ENCODE results near the gene IQSEC3.
A peak's percentile ranks its signal among the peaks of the same experiment; 100 is the strongest.

The IQSEC3 gene

DNA sequence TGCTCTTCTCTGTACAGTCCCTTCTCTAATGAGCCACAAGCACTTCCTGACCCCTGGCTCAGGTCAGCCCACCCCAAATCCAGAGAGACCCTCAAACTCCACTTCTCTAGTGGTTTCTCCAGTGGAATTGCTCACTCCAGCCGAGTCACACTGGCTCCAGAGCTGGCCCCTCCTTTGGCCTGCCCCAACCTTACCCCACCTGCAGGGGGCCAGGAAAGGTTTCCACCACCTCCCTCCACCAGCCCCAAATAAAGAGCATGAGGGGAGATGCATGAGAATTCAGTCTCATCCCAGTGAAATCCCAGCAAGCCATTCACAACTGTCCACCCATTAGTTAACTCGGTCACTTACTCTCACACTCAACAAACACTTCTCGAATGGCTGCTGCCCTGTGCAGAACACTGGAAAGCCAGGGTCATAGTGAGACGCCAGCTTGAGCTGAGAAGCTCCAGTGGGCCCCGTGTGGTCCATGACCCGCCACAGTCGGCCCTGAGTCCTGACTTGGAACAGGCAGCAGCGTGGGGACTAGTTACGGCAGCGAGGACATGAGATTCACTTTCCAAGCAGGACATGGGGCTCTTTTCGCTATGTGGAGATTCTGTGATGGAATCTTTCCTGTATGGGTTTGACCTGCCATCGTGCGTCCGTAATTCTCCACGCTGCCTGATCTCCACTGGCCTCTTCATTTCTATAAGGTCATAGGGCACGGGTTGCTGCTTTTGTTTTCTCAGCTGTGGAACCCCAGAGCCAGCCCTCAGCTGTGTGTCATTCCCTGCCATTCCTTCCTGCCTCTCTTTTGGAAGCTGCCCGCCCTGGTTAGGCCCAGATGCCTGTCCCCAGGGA lies 103.2 kb downstream of the IQSEC3 start:
- Histone ChIP-seq H3K27ac (ENCODE audit: low read depth, low read length) (no peak overlapping the region), H3K27me3 (ENCODE audit: insufficient read depth, low read length) (no peaks in the 10 kb centered on the region), H3K4me3 (ENCODE audit: low read length) (no peak overlapping the region), H3K36me3 (ENCODE audit: insufficient read depth, low read length) (no peaks in the 10 kb centered on the region), H3K9ac (ENCODE audit: low read depth, low read length) (no peak overlapping the region), H3K4me1 (ENCODE audit: insufficient read depth, low read length) (peaks cover 34% of the 10 kb centered on the region), H3K9me3 (ENCODE audit: insufficient read depth, low read depth, low read length) (no peaks in the 10 kb centered on the region)
- 77% methylated on average over 17 of the region's 17 CpGs for WGBS

DNA sequence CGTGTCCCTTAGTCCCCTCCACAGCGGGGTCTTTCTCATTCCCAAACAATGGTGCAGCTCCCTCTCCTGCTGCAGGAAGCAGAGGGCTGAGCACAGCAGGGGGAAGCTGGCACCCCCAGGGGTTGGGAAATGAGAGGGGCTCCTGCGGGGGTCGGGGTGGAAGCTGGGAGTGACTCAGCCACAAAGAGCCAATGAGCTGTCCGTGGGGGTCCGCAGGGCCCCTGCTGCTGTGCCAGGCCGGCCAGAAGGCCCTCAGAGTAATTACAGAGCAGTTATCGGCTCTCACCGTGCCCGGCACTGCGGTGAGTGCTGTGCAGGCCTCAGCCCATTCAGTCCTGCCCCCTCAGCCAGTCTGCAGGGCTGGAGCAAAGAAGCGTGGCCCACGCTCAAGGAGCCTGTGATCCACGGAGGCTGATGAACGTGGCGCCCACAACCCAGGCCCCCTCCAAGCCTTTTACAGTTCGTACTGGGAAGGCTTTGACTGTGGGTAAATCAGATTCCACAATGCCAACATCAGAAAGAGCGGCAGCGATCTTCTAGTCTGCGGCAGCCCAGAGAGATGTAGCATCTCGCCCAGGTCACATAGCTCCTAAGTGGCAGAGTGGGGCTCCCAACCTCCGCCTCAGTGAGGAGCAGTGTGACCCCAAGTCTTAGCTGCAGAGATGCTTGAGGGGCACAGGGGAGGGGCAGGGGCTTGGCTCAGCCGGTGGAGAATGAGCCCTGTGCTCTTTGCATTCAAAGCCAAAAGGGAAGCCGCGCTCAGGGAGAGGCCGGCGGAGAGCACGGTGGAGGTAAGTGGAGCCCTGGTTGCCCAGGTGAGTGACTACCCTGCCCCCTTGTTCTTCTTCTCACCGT lies 104.0 kb downstream of the IQSEC3 start:
- peaks cover 34% of the 10 kb centered on the region for H3K4me1 ChIP-seq (ENCODE audit: insufficient read depth, low read length)
- H3K4me3 ChIP-seq (ENCODE audit: low read length) = no peak overlapping the region
- H3K36me3 ChIP-seq (ENCODE audit: insufficient read depth, low read length) = no peaks in the 10 kb centered on the region
- no peak overlapping the region for H3K9ac ChIP-seq (ENCODE audit: low read depth, low read length)
- H3K9me3 ChIP-seq (ENCODE audit: insufficient read depth, low read depth, low read length) = no peaks in the 10 kb centered on the region
- H3K27ac ChIP-seq (ENCODE audit: low read depth, low read length) = peak overlapping the region; percentile 17; the same call in 1 of the 2 replicates
- H3K27me3 ChIP-seq (ENCODE audit: insufficient read depth, low read length) = no peaks in the 10 kb centered on the region
- 57% methylated on average over 29 of the region's 29 CpGs for WGBS

DNA sequence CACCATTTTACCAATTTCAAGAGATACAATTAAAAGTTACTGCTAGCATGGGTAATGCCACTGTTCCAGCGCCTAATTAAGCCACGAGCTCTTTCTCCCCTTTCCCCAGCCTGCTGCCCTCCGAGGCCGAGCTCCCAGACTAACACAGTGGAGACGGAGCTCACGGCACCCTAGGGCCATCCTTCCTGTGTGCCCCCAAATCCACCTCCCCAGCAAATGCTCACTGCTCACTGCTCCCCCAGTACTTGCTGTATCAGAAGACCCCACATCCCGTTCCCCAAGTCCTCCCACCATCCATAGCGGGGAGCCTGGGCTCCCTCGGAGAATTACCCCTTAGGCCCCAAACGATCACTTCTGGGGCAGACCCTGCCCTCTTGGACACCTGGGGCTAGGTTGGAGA lies 104.7 kb downstream of the IQSEC3 start:
- H3K4me1 ChIP-seq (ENCODE audit: insufficient read depth, low read length) = peaks cover 34% of the 10 kb centered on the region
- H3K9me3 ChIP-seq (ENCODE audit: insufficient read depth, low read depth, low read length) = no peaks in the 10 kb centered on the region
- no peak overlapping the region for H3K4me3 ChIP-seq (ENCODE audit: low read length)
- no peak overlapping the region for H3K27ac ChIP-seq (ENCODE audit: low read depth, low read length)
- no peak overlapping the region for H3K9ac ChIP-seq (ENCODE audit: low read depth, low read length)
- WGBS = 89% methylated on average over 10 of the region's 10 CpGs
- no peaks in the 10 kb centered on the region for H3K36me3 ChIP-seq (ENCODE audit: insufficient read depth, low read length)
- H3K27me3 ChIP-seq (ENCODE audit: insufficient read depth, low read length) = no peaks in the 10 kb centered on the region

DNA sequence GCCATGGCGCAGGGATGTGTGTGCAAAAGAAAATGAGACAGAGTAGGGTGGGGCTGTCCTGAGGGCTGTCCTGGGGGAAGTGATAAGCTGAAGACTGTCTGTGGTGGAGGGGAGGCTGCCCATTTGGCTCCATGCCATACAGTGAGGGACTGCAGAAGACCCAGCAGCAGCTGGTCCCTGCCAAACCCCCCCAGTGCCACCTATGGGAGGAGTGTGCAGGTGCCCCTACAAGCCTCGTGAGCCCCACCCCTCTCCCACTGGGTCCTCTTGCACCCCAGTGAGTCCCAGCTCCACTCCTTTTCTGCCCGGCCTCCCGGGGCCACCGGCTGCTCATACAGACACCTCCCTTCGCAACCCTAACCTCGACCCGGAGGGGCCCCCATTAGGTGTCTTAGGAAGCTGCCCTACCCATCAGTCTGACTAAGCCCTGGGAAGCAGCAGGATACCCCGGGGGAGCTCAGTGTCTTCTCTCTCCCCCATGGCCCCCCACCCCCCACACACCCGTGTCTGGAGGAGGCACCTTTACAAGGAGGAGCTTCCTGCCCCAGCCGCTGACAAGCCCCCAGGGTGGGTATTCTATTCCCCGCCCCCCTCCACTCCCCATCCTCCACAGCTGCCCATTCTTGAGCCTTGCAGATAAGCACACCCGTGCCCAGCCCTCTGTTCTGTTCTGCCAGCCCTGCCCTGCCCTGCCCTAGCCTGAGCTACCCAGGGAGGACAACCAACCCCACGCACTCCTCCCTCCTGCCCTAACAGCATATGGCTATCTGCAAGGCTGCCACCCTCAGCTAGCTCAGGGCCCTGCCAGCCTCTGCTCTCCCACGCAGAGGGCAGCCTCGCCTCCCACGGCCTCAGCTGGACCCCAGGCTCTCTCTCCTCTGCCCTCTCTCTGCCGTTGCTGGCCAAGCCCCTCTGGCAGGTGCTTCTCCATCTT lies 105.4 kb downstream of the IQSEC3 start:
- WGBS = 74% methylated on average over 18 of the region's 18 CpGs
- Histone ChIP-seq H3K4me1 (ENCODE audit: insufficient read depth, low read length) (peaks cover 34% of the 10 kb centered on the region), H3K27ac (ENCODE audit: low read depth, low read length) (no peak overlapping the region), H3K9me3 (ENCODE audit: insufficient read depth, low read depth, low read length) (no peaks in the 10 kb centered on the region), H3K36me3 (ENCODE audit: insufficient read depth, low read length) (no peaks in the 10 kb centered on the region), H3K9ac (ENCODE audit: low read depth, low read length) (no peak overlapping the region), H3K4me3 (ENCODE audit: low read length) (no peak overlapping the region), H3K27me3 (ENCODE audit: insufficient read depth, low read length) (no peaks in the 10 kb centered on the region)

DNA sequence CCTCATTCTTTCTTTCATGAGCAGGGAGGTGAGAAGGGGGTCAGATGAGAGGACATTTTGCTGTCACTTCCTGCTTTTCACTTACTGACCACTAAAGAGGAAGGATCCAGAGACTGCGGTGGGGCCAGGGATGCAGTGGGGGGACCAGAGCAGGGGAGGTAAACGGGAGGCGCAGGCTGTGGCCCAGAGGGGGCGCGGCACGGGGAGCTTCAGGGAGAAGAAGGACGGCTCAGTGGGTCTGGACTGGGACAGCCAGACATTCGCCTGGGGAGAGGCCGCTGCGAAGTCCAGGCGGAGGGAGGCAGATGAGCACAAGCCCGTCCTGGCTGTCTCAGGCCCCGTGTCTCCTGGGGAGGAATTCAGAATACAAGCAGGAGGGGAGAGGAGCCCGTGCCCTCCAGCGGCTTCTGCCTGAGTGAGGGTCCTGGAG lies 106.2 kb downstream of the IQSEC3 start:
- Histone ChIP-seq H3K4me3 (ENCODE audit: low read length) (no peak overlapping the region), H3K9me3 (ENCODE audit: insufficient read depth, low read depth, low read length) (no peaks in the 10 kb centered on the region), H3K9ac (ENCODE audit: low read depth, low read length) (no peak overlapping the region), H3K27me3 (ENCODE audit: insufficient read depth, low read length) (no peaks in the 10 kb centered on the region), H3K4me1 (ENCODE audit: insufficient read depth, low read length) (peaks cover 27% of the 10 kb centered on the region), H3K36me3 (ENCODE audit: insufficient read depth, low read length) (no peaks in the 10 kb centered on the region), H3K27ac (ENCODE audit: low read depth, low read length) (no peak overlapping the region)
- 86% methylated on average over 15 of the region's 15 CpGs for WGBS

DNA sequence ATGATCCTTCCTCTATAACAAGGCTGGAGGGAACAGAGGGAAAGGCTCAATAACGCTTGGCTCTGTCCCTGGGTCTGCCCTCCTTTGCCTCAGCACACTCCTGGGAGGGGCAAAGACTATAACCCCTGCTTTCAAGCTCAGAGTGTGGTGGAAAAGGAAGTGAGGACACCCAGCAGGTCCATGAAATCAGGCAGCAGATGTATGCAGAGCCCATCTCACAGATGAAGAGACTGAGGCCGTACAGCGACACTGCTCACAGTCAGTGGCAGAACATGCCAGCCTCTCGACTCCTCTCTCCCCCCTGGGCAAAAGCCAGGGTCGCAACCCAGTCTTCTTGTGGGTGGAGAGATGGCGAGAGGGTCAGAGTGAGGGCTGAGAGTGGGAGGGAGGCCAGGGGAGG lies 107.6 kb downstream of the IQSEC3 start:
- Histone ChIP-seq H3K4me3 (ENCODE audit: low read length) (no peak overlapping the region), H3K4me1 (ENCODE audit: insufficient read depth, low read length) (peaks cover 18% of the 10 kb centered on the region), H3K9me3 (ENCODE audit: insufficient read depth, low read depth, low read length) (no peaks in the 10 kb centered on the region), H3K27ac (ENCODE audit: low read depth, low read length) (no peak overlapping the region), H3K36me3 (ENCODE audit: insufficient read depth, low read length) (no peaks in the 10 kb centered on the region), H3K27me3 (ENCODE audit: insufficient read depth, low read length) (no peaks in the 10 kb centered on the region), H3K9ac (ENCODE audit: low read depth, low read length) (no peak overlapping the region)
- WGBS = 76% methylated on average over 6 of the region's 6 CpGs

- Histone ChIP-seq H3K27ac (ENCODE audit: low read depth, low read length) (no peak overlapping the region), H3K4me3 (ENCODE audit: low read length) (no peak overlapping the region), H3K36me3 (ENCODE audit: insufficient read depth, low read length) (no peaks in the 10 kb centered on the region), H3K4me1 (ENCODE audit: insufficient read depth, low read length) (peaks cover 14% of the 10 kb centered on the region), H3K9ac (ENCODE audit: low read depth, low read length) (no peak overlapping the region), H3K9me3 (ENCODE audit: insufficient read depth, low read depth, low read length) (no peaks in the 10 kb centered on the region), H3K27me3 (ENCODE audit: insufficient read depth, low read length) (no peaks in the 10 kb centered on the region)
- WGBS = 83% methylated on average over 22 of the region's 23 CpGs
These were observed 108.0 kb downstream of the IQSEC3 start for GRCh38 chr12:174596-174995.

DNA sequence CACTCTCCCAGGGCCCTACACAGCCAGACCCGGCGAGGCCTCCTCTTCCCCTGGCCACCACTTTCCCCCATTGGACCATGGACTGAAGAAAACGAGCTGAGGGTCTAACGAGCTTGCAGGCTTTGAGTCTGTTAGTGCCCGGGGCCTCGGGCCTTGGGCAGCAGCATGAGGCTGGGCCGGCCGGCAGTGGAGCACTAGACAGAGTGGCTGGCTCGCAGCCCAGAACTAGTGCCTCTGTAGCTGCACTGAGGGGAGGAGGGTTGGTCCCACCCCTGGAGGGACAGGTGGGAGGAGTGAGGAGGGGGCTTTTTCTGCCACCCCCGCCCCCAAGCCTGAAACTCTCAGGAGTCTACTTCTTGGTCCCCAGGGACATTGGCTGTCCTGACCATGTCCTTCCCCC lies 108.7 kb downstream of the IQSEC3 start:
- Histone ChIP-seq H3K27me3 (ENCODE audit: insufficient read depth, low read length) (no peaks in the 10 kb centered on the region), H3K4me3 (ENCODE audit: low read length) (no peak overlapping the region), H3K36me3 (ENCODE audit: insufficient read depth, low read length) (no peaks in the 10 kb centered on the region), H3K9me3 (ENCODE audit: insufficient read depth, low read depth, low read length) (no peaks in the 10 kb centered on the region), H3K4me1 (ENCODE audit: insufficient read depth, low read length) (peaks cover 10% of the 10 kb centered on the region), H3K27ac (ENCODE audit: low read depth, low read length) (no peak overlapping the region), H3K9ac (ENCODE audit: low read depth, low read length) (no peak overlapping the region)
- 89% methylated on average over 10 of the region's 10 CpGs for WGBS

DNA sequence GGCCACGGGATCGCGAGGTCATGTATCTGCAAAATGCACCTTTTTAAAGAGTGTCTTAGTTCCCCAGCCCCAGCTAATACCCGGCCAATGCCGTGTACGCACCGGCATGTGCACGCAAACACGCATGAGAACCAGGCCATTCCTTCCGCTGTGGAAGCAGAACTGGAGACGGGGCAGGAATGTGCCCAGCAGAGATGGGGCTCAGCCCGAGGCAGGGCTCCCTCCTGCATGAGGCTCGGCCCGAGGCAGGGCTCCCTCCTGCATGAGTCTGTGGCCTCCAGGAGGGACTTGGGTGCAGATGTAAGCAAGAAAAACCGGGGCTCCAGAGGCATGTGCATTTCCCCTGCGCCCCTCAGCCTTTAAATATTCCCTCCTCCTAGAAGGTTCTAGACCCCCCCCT lies 109.2 kb downstream of the IQSEC3 start:
- H3K4me1 ChIP-seq (ENCODE audit: insufficient read depth, low read length) = peaks cover 5% of the 10 kb centered on the region
- no peaks in the 10 kb centered on the region for H3K9me3 ChIP-seq (ENCODE audit: insufficient read depth, low read depth, low read length)
- H3K27me3 ChIP-seq (ENCODE audit: insufficient read depth, low read length) = no peaks in the 10 kb centered on the region
- WGBS = 80% methylated on average over 16 of the region's 16 CpGs
- H3K27ac ChIP-seq (ENCODE audit: low read depth, low read length) = no peak overlapping the region
- no peak overlapping the region for H3K4me3 ChIP-seq (ENCODE audit: low read length)
- no peak overlapping the region for H3K9ac ChIP-seq (ENCODE audit: low read depth, low read length)
- no peaks in the 10 kb centered on the region for H3K36me3 ChIP-seq (ENCODE audit: insufficient read depth, low read length)

GRCh38 chr12:176321-177181 lies 110.0 kb downstream of the IQSEC3 start:
- WGBS = 84% methylated on average over 16 of the region's 16 CpGs
- no peak overlapping the region for H3K27ac ChIP-seq (ENCODE audit: low read depth, low read length)
- H3K36me3 ChIP-seq (ENCODE audit: insufficient read depth, low read length) = no peaks in the 10 kb centered on the region
- no peaks in the 10 kb centered on the region; the same call in 1 of the 2 replicates for H3K4me1 ChIP-seq (ENCODE audit: insufficient read depth, low read length)
- no peak overlapping the region for H3K9ac ChIP-seq (ENCODE audit: low read depth, low read length)
- H3K4me3 ChIP-seq (ENCODE audit: low read length) = no peak overlapping the region
- H3K9me3 ChIP-seq (ENCODE audit: insufficient read depth, low read depth, low read length) = no peaks in the 10 kb centered on the region
- H3K27me3 ChIP-seq (ENCODE audit: insufficient read depth, low read length) = no peaks in the 10 kb centered on the region

All from HUES64 (cell line).